IMR-90 (cell line): ENCODE data around the gene IL21R. TPM values are rescaled to one million over a fixed set of nuclear protein-coding genes. Genes with fewer than 3 reads are reported as not detected.
A peak's percentile ranks its signal among the peaks of the same experiment; 100 is the strongest.

Source experiments
- ATAC-seq: fragments of 200-7000 bp; cut with Tn5 transposase; 2 replicates; pipeline ENCODE4 v1.9.1; 2020; ENCODE audit warnings: low read depth, mild to moderate bottlenecking, moderate library complexity
- BruUV-seq: library from RNA; stranded (reverse); fragments of 400-500 nt; replicated peaks from 2 replicates; lab custom pipeline; 2021; lab: Mats Ljungman, UMichigan
- CTCF ChIA-PET: fragments of 300-600 bp; formaldehyde crosslinking; extraction: SDS; loops from one replicate; lab custom pipeline; 2021; ENCODE audit warnings: antibody characterized with exemption; lab: Yijun Ruan, JAX
- POLR2A ChIA-PET: fragments of 300-600 bp; sonication (Branson Sonifier 250); formaldehyde crosslinking; loops from one replicate; lab custom pipeline; 2022; ENCODE audit warnings: antibody characterized with exemption; ENCODE audit not compliant: unreplicated experiment; lab: Charles Lee
- DNase-seq: peaks from one replicate; pipeline ENCODE4 v3.0.0; 2013
- H2AFZ ChIP-seq: replicated peaks from 2 replicates; pipeline ENCODE3; 2013; ENCODE audit warnings: low read length, mild to moderate bottlenecking; ENCODE audit not compliant: poor library complexity
- H2AK5ac ChIP-seq: 2 replicates; pipeline ENCODE4 v1.6.1; 2013; ENCODE audit warnings: low read depth, low read length, inconsistent platforms
- H2AK9ac ChIP-seq: replicated peaks from 2 replicates; pipeline ENCODE3; 2013; ENCODE audit warnings: mild to moderate bottlenecking, low read depth, low read length, moderate library complexity; ENCODE audit not compliant: poor library complexity
- H2BK120ac ChIP-seq: 2 replicates; pipeline ENCODE4 v1.6.1; 2013; ENCODE audit warnings: low read depth, low read length, inconsistent platforms
- H2BK15ac ChIP-seq: 3 replicates; pipeline ENCODE4 v1.6.1; 2013; ENCODE audit warnings: low read depth, low read length, inconsistent platforms
- H2BK20ac ChIP-seq: 2 replicates; pipeline ENCODE4 v1.6.1; 2013; ENCODE audit warnings: low read depth, mild to moderate bottlenecking, inconsistent platforms, low read length, moderate library complexity
- H2BK5ac ChIP-seq: 2 replicates; pipeline ENCODE4 v1.6.1; 2013; ENCODE audit warnings: mild to moderate bottlenecking, low read depth, low read length, inconsistent platforms; ENCODE audit not compliant: poor library complexity, severe bottlenecking
- H3K14ac ChIP-seq: replicated peaks from 2 replicates; pipeline ENCODE4 v1.6.1; 2013; ENCODE audit warnings: low read depth, low read length, inconsistent platforms
- H3K18ac ChIP-seq: 2 replicates; pipeline ENCODE4 v1.6.1; 2013; ENCODE audit warnings: low read depth, low read length, control low read depth
- H3K23ac ChIP-seq: 2 replicates; pipeline ENCODE4 v1.6.1; 2013; ENCODE audit warnings: low read depth, low read length, inconsistent platforms
- H3K27ac ChIP-seq: 2 replicates; pipeline ENCODE4 v1.5.1; 2013; ENCODE audit warnings: mild to moderate bottlenecking, control low read depth, low read length; ENCODE audit not compliant: insufficient read depth
- H3K27me3 ChIP-seq: 2 replicates; pipeline ENCODE4 v1.6.1; 2013; ENCODE audit warnings: low read length; ENCODE audit not compliant: control insufficient read depth, insufficient read depth
- H3K36me3 ChIP-seq: 2 replicates; pipeline ENCODE4 v1.6.1; 2013; ENCODE audit warnings: low read length, mixed read lengths; ENCODE audit not compliant: control insufficient read depth, insufficient read depth
- H3K4ac ChIP-seq: 2 replicates; pipeline ENCODE4 v1.6.1; 2013; ENCODE audit warnings: low read depth, low read length, inconsistent platforms
- H3K4me1 ChIP-seq: 2 replicates; pipeline ENCODE4 v1.6.1; 2013; ENCODE audit warnings: low read length, mixed read lengths; ENCODE audit not compliant: control insufficient read depth, insufficient read depth
- H3K4me2 ChIP-seq: 2 replicates; pipeline ENCODE4 v1.6.1; 2013; ENCODE audit warnings: low read depth, mild to moderate bottlenecking, control low read depth, low read length, moderate library complexity
- H3K4me3 ChIP-seq: 2 replicates; pipeline ENCODE4 v1.5.1; 2013; ENCODE audit warnings: low read depth, mild to moderate bottlenecking, control low read depth, low read length, moderate library complexity; ENCODE audit not compliant: insufficient read depth
- H3K56ac ChIP-seq: 2 replicates; pipeline ENCODE4 v1.6.1; 2013; ENCODE audit warnings: low read length, inconsistent platforms; ENCODE audit not compliant: insufficient read depth; ENCODE audit errors: extremely low read depth
- H3K79me1 ChIP-seq, 2 experiments: 2 replicates each; pipeline ENCODE4 v1.6.1; 2013; ENCODE audit warnings: low read length in 2 of 2, inconsistent platforms in 1 of 2, low read depth in 1 of 2
- H3K9ac ChIP-seq: 2 replicates; pipeline ENCODE4 v1.6.1; 2013; ENCODE audit warnings: low read depth, low read length, control low read depth
- H3K9me1 ChIP-seq: 2 replicates; pipeline ENCODE4 v1.6.1; 2013; ENCODE audit warnings: low read length, inconsistent platforms; ENCODE audit not compliant: insufficient read depth
- H3K9me3 ChIP-seq: 2 replicates; pipeline ENCODE4 v1.6.1; 2013; ENCODE audit warnings: low read length; ENCODE audit not compliant: control insufficient read depth, insufficient read depth
- H4K20me1 ChIP-seq: 2 replicates; pipeline ENCODE4 v1.6.1; 2013; ENCODE audit warnings: low read length, inconsistent platforms; ENCODE audit not compliant: insufficient read depth
- H4K5ac ChIP-seq: 2 replicates; pipeline ENCODE4 v1.6.1; 2013; ENCODE audit warnings: mild to moderate bottlenecking, low read depth, low read length, control low read depth
- H4K8ac ChIP-seq, 2 experiments: 2 replicates each; pipeline ENCODE4 v1.6.1; 2013; ENCODE audit warnings: low read depth in 2 of 2, low read length in 2 of 2, control low read depth in 1 of 2, inconsistent platforms in 1 of 2
- H4K91ac ChIP-seq: 2 replicates; pipeline ENCODE4 v1.6.1; 2013; ENCODE audit warnings: low read depth, low read length, inconsistent platforms; ENCODE audit not compliant: insufficient read depth
- CHD1 ChIP-seq: IDR thresholded peaks from 2 replicates; pipeline ENCODE4 v1.6.1; 2012; ENCODE audit warnings: low read depth, low read length, improper control_type of control experiment
- FOS ChIP-seq: fragments of 150-350 bp; IDR thresholded peaks from 2 replicates; pipeline ENCODE4 v1.6.1; 2016; ENCODE audit warnings: low read depth, low read length
- MXI1 ChIP-seq: IDR thresholded peaks from 2 replicates; pipeline ENCODE4 v1.6.1; 2012; ENCODE audit warnings: low read depth, mild to moderate bottlenecking, low read length, moderate library complexity, borderline replicate concordance
- RAD21 ChIP-seq: IDR thresholded peaks from 2 replicates; pipeline ENCODE4 v1.6.1; 2012; ENCODE audit warnings: low read length, improper control_type of control experiment
- RFX5 ChIP-seq: IDR thresholded peaks from 2 replicates; pipeline ENCODE4 v1.8.0; 2012; ENCODE audit warnings: low read depth, mild to moderate bottlenecking, low read length, moderate library complexity
- SMC3 ChIP-seq: fragments of 150-350 bp; IDR thresholded peaks from 2 replicates; pipeline ENCODE4 v1.6.1; 2016; ENCODE audit warnings: low read depth, mild to moderate bottlenecking, antibody characterized with exemption, low read length, moderate library complexity
- WGBS, 2 experiments: methylation state at CpG; one replicate each; pipeline versions ENCODE4 v1.1.5 to v1.1.7; 2013; ENCODE audit warnings: missing lambda C conversion rate in 2 of 2; ENCODE audit not compliant: insufficient read length in 1 of 2; ENCODE audit errors: extremely low coverage in 2 of 2; 5-methylcytosine and 5-hydroxymethylcytosine counted together
- dilution Hi-C: fragments of 300-500 bp; cut with HindIII; formaldehyde crosslinking; loops from one replicate; pipeline ENCODE4 v1.14.3; 2018; ENCODE audit warnings: low sequenced_read_pairs; ENCODE audit not compliant: unreplicated experiment
- in situ Hi-C: fragments of 300-500 bp; cut with MboI; formaldehyde crosslinking; loops from 3 replicates; pipeline ENCODE4 v1.14.3; 2019; ENCODE audit warnings: low sequenced_read_pairs, inconsistent platforms, mixed read lengths
- intact Hi-C: fragments of 100-400 bp; cut with micrococcal nuclease; formaldehyde crosslinking; loops from 2 replicates; pipeline ENCODE4 v1.10.0; 2022
- polyA plus RNA-seq, 3 experiments: library from polyadenylated mRNA; depleted of rRNA; stranded (reverse); fragments of >200 nt; gene quantifications; 2 replicates each; pipeline ENCODE4 v1.2.3, GENCODE V29; 2012; ENCODE audit warnings: low replicate concordance in 1 of 3
- total RNA-seq: library from RNA; depleted of rRNA; stranded (reverse); fragments of >200 nt; gene quantifications from 2 replicates; pipeline ENCODE4 v1.2.3, GENCODE V29; 2012
- TF ChIP-seq, protein P1 (sequence below): fragments of 150-350 bp; IDR thresholded peaks from 2 replicates; pipeline ENCODE4 v1.6.1; 2016; ENCODE audit warnings: low read depth, mild to moderate bottlenecking, low read length, moderate library complexity, borderline replicate concordance
- TF ChIP-seq, protein P2 (sequence below): conservative IDR thresholded peaks from 2 replicates; pipeline ENCODE4 v1.5.1; 2012; ENCODE audit warnings: mild to moderate bottlenecking, low read depth, low read length, improper control_type of control experiment

Gene IL21R
- total and polyA plus RNA-seq, 2 of the 4 experiments (the other 2 are of a cell fraction) = 0.72 to 0.97 TPM

DNA sequence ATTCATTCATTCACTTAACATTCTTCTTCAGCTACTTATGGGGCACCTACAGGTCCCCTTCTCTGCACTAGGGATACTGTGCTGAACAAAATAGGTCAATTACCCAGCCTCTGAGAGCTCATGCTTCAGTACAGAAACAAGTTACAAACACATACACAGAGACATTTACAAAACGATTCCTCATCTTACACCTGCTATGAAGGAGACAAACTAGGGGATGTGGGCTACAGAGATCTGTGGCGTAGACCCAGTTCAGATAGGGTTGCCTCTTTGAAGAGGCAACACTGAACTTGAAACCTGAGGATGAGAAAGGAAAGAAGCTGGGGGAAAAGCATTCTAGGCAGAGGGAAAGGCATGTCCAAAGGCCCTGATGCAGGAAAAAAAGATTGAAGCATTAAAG lies 5.2 kb downstream of the IL21R start:
- Histone ChIP-seq H2BK5ac (no peak overlapping the region), H3K27ac (no peak overlapping the region), H2BK20ac (peak overlapping the region; percentile 86), H3K36me3 (no peaks in the 10 kb centered on the region), H3K4me3 (no peak overlapping the region), H4K20me1 (no peaks in the 10 kb centered on the region), H2BK120ac (peak overlapping the region; percentile 83), H3K4ac (no peak overlapping the region), H2AK9ac (no peak overlapping the region), H2BK15ac (peak overlapping the region; percentile 10; the same call in 1 of the 3 replicates), H3K4me2 (no peak overlapping the region), H2AK5ac (no peak overlapping the region; the same call in 1 of the 2 replicates), H3K23ac (peak overlapping the region; percentile 75; the same call in 1 of the 2 replicates), H4K5ac (no peak overlapping the region), H3K9ac (no peak overlapping the region), H4K91ac (peak overlapping the region; percentile 41; the same call in 1 of the 2 replicates), H3K79me1 (peaks cover 6 to 25% of the 10 kb centered on the region in 2 experiments; a peak in 2 of 4 replicates), H3K4me1 (peaks cover 15% of the 10 kb centered on the region), H3K27me3 (no peaks in the 10 kb centered on the region), H4K8ac (no peak overlapping the region), H3K9me3 (no peaks in the 10 kb centered on the region), H3K18ac (no peak overlapping the region), H3K14ac (0 out of 2 replicates have a peak overlapping the region, but pooled peaks have one; percentile 29), H3K9me1 (peaks cover 18% of the 10 kb centered on the region), H2AFZ (no peak overlapping the region), H3K56ac (no peak overlapping the region)
- ChIA-PET POLR2A (no interaction called here), CTCF (no interaction called here)
- in situ Hi-C loops (no loop called here), dilution Hi-C loops (no loop called here), intact Hi-C loops (no loop called here)
- no peak for DNase-seq
- no peak for ATAC-seq
- 100% methylated on average over 1 of the region's 2 CpGs; no CpG with 5 or more reads in 1 of the 2 experiments for WGBS, 2 experiments
- no TSS peak for BruUV-seq
- TF ChIP-seq RAD21 = no peak
- no peak for TF ChIP-seq MXI1
- TF ChIP-seq, protein P1, sequence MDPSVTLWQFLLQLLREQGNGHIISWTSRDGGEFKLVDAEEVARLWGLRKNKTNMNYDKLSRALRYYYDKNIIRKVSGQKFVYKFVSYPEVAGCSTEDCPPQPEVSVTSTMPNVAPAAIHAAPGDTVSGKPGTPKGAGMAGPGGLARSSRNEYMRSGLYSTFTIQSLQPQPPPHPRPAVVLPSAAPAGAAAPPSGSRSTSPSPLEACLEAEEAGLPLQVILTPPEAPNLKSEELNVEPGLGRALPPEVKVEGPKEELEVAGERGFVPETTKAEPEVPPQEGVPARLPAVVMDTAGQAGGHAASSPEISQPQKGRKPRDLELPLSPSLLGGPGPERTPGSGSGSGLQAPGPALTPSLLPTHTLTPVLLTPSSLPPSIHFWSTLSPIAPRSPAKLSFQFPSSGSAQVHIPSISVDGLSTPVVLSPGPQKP = no peak
- no peak for TF ChIP-seq RFX5
- TF ChIP-seq, protein P2, sequence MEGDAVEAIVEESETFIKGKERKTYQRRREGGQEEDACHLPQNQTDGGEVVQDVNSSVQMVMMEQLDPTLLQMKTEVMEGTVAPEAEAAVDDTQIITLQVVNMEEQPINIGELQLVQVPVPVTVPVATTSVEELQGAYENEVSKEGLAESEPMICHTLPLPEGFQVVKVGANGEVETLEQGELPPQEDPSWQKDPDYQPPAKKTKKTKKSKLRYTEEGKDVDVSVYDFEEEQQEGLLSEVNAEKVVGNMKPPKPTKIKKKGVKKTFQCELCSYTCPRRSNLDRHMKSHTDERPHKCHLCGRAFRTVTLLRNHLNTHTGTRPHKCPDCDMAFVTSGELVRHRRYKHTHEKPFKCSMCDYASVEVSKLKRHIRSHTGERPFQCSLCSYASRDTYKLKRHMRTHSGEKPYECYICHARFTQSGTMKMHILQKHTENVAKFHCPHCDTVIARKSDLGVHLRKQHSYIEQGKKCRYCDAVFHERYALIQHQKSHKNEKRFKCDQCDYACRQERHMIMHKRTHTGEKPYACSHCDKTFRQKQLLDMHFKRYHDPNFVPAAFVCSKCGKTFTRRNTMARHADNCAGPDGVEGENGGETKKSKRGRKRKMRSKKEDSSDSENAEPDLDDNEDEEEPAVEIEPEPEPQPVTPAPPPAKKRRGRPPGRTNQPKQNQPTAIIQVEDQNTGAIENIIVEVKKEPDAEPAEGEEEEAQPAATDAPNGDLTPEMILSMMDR = no peak
- no peak for TF ChIP-seq FOS
- TF ChIP-seq SMC3 = no peak
- TF ChIP-seq CHD1 = no peak
